WTC11 (cell line): ENCODE data around the gene SEBOX. TPM values are rescaled to one million over a fixed set of nuclear protein-coding genes. Genes with fewer than 3 reads are reported as not detected.
A peak's percentile ranks its signal among the peaks of the same experiment; 100 is the strongest.

Experiments used
- ATAC-seq: fragments of 200-7000 bp; cut with Tn5 transposase; 2 replicates; pipeline ENCODE4 v1.10.0; 2021; ENCODE audit warnings: mild to moderate bottlenecking, moderate library complexity
- CTCF ChIA-PET: fragments of 300-600 bp; sonication (Branson Sonifier 250); formaldehyde crosslinking; loops from one replicate; lab custom pipeline; 2021; ENCODE audit warnings: antibody characterized with exemption; lab: Charles Lee
- POLR2A ChIA-PET: fragments of 350-600 bp; sonication (Branson Sonifier 250); formaldehyde crosslinking; loops from one replicate; lab custom pipeline; 2021; ENCODE audit warnings: antibody characterized with exemption; lab: Charles Lee
- DNase-seq: peaks from one replicate; pipeline ENCODE4 v3.0.0; 2021; ENCODE audit warnings: low spot score
- H3K27ac Mint-ChIP-seq: 2 replicates; pipeline ENCODE4 v1.8.0; 2021; ENCODE audit warnings: mixed read lengths
- H3K27me3 Mint-ChIP-seq: 2 replicates; pipeline ENCODE4 v1.8.0; 2021; ENCODE audit warnings: low read depth, mild to moderate bottlenecking, moderate library complexity, mixed read lengths
- H3K36me3 Mint-ChIP-seq: 2 replicates; pipeline ENCODE4 v1.8.0; 2021; ENCODE audit warnings: mixed read lengths
- H3K4me1 Mint-ChIP-seq: 2 replicates; pipeline ENCODE4 v1.8.0; 2022; ENCODE audit warnings: mixed read lengths
- H3K4me3 Mint-ChIP-seq: 2 replicates; pipeline ENCODE4 v1.8.0; 2021; ENCODE audit warnings: mild to moderate bottlenecking, moderate library complexity, mixed read lengths
- H3K9me3 Mint-ChIP-seq: 2 replicates; pipeline ENCODE4 v1.8.0; 2021; ENCODE audit warnings: mixed read lengths
- ATF6 ChIP-seq: sonication (generic); formaldehyde crosslinking; IDR thresholded peaks from 2 replicates; pipeline ENCODE4 v1.8.1; 2023; ENCODE audit warnings: mild to moderate bottlenecking, missing genetic modification reagents
- CREM ChIP-seq: sonication (generic); formaldehyde crosslinking; IDR thresholded peaks from 2 replicates; pipeline ENCODE4 v1.8.1; 2022; ENCODE audit warnings: mild to moderate bottlenecking, missing genetic modification reagents, moderate library complexity
- FOXP1 ChIP-seq: sonication (generic); formaldehyde crosslinking; IDR thresholded peaks from 2 replicates; pipeline ENCODE4 v1.8.0; 2022; ENCODE audit warnings: missing genetic modification reagents, mild to moderate bottlenecking, moderate library complexity, borderline replicate concordance
- GRHL2 ChIP-seq: fragments of 250-450 bp; sonication (Bioruptor Pico); IDR thresholded peaks from 2 replicates; pipeline ENCODE4 v1.8.0; 2022; ENCODE audit warnings: mild to moderate bottlenecking, moderate library complexity; ENCODE audit not compliant: insufficient replicate concordance, severe bottlenecking
- GTF2I ChIP-seq: fragments of 250-450 bp; sonication (Bioruptor Pico); conservative IDR thresholded peaks from 2 replicates; pipeline ENCODE4 v1.4.0; 2021; ENCODE audit warnings: mild to moderate bottlenecking
- HMGXB4 ChIP-seq: sonication (generic); formaldehyde crosslinking; IDR thresholded peaks from 2 replicates; pipeline ENCODE4 v1.8.1; 2023; ENCODE audit warnings: mild to moderate bottlenecking, moderate library complexity, missing genetic modification reagents
- IRF1 ChIP-seq: sonication (generic); formaldehyde crosslinking; IDR thresholded peaks from 2 replicates; pipeline ENCODE4 v1.8.0; 2023; ENCODE audit warnings: missing genetic modification reagents
- MAX ChIP-seq: sonication (generic); formaldehyde crosslinking; IDR thresholded peaks from 2 replicates; pipeline ENCODE4 v1.8.0; 2022; ENCODE audit warnings: mild to moderate bottlenecking, missing genetic modification reagents
- MXD4 ChIP-seq: fragments of 250-450 bp; sonication (Bioruptor Pico); IDR thresholded peaks from 2 replicates; pipeline ENCODE4 v1.8.0; 2021; ENCODE audit warnings: mild to moderate bottlenecking, moderate library complexity, borderline replicate concordance
- MYBL2 ChIP-seq: sonication (generic); formaldehyde crosslinking; IDR thresholded peaks from 2 replicates; pipeline ENCODE4 v1.8.1; 2023; ENCODE audit warnings: mild to moderate bottlenecking, moderate library complexity, missing genetic modification reagents
- NR1H2 ChIP-seq: sonication (generic); formaldehyde crosslinking; IDR thresholded peaks from 2 replicates; pipeline ENCODE4 v1.9.0; 2021; ENCODE audit warnings: mild to moderate bottlenecking, moderate library complexity, missing genetic modification reagents
- NR2C2 ChIP-seq: sonication (generic); formaldehyde crosslinking; IDR thresholded peaks from 2 replicates; pipeline ENCODE4 v1.8.0; 2022; ENCODE audit warnings: mild to moderate bottlenecking, missing genetic modification reagents
- PREB ChIP-seq: sonication (generic); formaldehyde crosslinking; IDR thresholded peaks from 2 replicates; pipeline ENCODE4 v1.8.1; 2022; ENCODE audit warnings: mild to moderate bottlenecking, missing genetic modification reagents, moderate library complexity, borderline replicate concordance
- USF1 ChIP-seq: sonication (generic); formaldehyde crosslinking; IDR thresholded peaks from 2 replicates; pipeline ENCODE4 v1.8.0; 2022; ENCODE audit warnings: mild to moderate bottlenecking, missing genetic modification reagents
- ZNF121 ChIP-seq: sonication (generic); formaldehyde crosslinking; IDR thresholded peaks from 2 replicates; pipeline ENCODE4 v1.8.0; 2023; ENCODE audit warnings: missing genetic modification reagents
- ZNF317 ChIP-seq: sonication (generic); formaldehyde crosslinking; IDR thresholded peaks from 2 replicates; pipeline ENCODE4 v1.8.1; 2023; ENCODE audit warnings: low read depth, mild to moderate bottlenecking, moderate library complexity, missing genetic modification reagents, borderline replicate concordance
- ZNF396 ChIP-seq: fragments of 250-450 bp; sonication (Bioruptor Pico); IDR thresholded peaks from 2 replicates; pipeline ENCODE4 v1.8.0; 2021; ENCODE audit warnings: mild to moderate bottlenecking, moderate library complexity, borderline replicate concordance
- ZNF425 ChIP-seq: fragments of 250-450 bp; sonication (Bioruptor Pico); conservative IDR thresholded peaks from 2 replicates; pipeline ENCODE4 v1.9.0; 2021; ENCODE audit warnings: mild to moderate bottlenecking
- ZNF671 ChIP-seq: fragments of 250-450 bp; sonication (Bioruptor Pico); IDR thresholded peaks from 2 replicates; pipeline ENCODE4 v1.8.0; 2021; ENCODE audit warnings: mild to moderate bottlenecking
- total RNA-seq: library from RNA; stranded (reverse); gene quantifications from 3 replicates; pipeline ENCODE4 v1.2.3, GENCODE V29; 2021

Gene SEBOX
- total RNA-seq, 1 experiment from 2014 or later: not detected

GRCh38 chr17:28315846-28316705, 48.9 kb downstream of the SEBOX start:
- H3K27ac Mint-ChIP-seq: no peak overlapping the region
- H3K36me3 Mint-ChIP-seq: peaks cover 9% of the 10 kb centered on the region
- ChIA-PET CTCF (no interaction called here), POLR2A (no interaction called here)
- DNase-seq: no peak
- TF ChIP-seq FOXP1 (no peak), MAX (CRISPR knock-in tag) (no peak), ZNF121 (CRISPR knock-in tag) (peak; percentile 68; the same call in 1 of the 2 replicates)
- no peaks in the 10 kb centered on the region; the same call in 1 of the 2 replicates for H3K27me3 Mint-ChIP-seq
- peaks cover 31% of the 10 kb centered on the region for H3K4me1 Mint-ChIP-seq
- H3K9me3 Mint-ChIP-seq: no peaks in the 10 kb centered on the region
- no peak overlapping the region for H3K4me3 Mint-ChIP-seq
- ATAC-seq: no peak

- Mint-ChIP-seq H3K9me3 (no peaks in the 10 kb centered on the region), H3K27me3 (no peaks in the 10 kb centered on the region; the same call in 1 of the 2 replicates), H3K4me3 (no peak overlapping the region), H3K27ac (no peak overlapping the region), H3K36me3 (no peaks in the 10 kb centered on the region), H3K4me1 (peaks cover 19% of the 10 kb centered on the region)
- ATAC-seq: no peak
- ChIA-PET POLR2A (no interaction called here), CTCF (interaction anchor here (1.2 kb wide), 1 partner anchor 62 kb away, joined by 3 read pairs; no protein-coding TSS in a partner anchor)
- no peak for TF ChIP-seq ZNF671 (CRISPR knock-in tag)
- no peak for TF ChIP-seq ZNF317
- no peak for TF ChIP-seq USF1 (CRISPR knock-in tag)
- no peak for TF ChIP-seq HMGXB4
- no peak for TF ChIP-seq NR1H2
- TF ChIP-seq MXD4 (CRISPR knock-in tag): no peak
- TF ChIP-seq ATF6 (CRISPR knock-in tag): no peak
- no peak for TF ChIP-seq GRHL2 (CRISPR knock-in tag)
- no peak for TF ChIP-seq GTF2I (CRISPR knock-in tag)
- TF ChIP-seq ZNF396 (CRISPR knock-in tag): no peak
- no peak for TF ChIP-seq CREM (CRISPR knock-in tag)
- no peak for TF ChIP-seq MYBL2 (CRISPR knock-in tag)
- no peak for TF ChIP-seq ZNF425
- no peak for TF ChIP-seq ZNF121 (CRISPR knock-in tag)
- TF ChIP-seq NR2C2 (CRISPR knock-in tag): no peak
- TF ChIP-seq IRF1 (CRISPR knock-in tag): no peak
- TF ChIP-seq PREB (CRISPR knock-in tag): no peak
- DNase-seq: no peak
Observed at GRCh38 chr17:28313841-28314240, 51.2 kb downstream of the SEBOX start.
